Measurements from ENCODE around the gene HLA-DRB1. TPM values are rescaled to one million over a fixed set of nuclear protein-coding genes. Genes with fewer than 3 reads are reported as not detected.
"Not testable (repeated sequence)": the region's sequence is repeated elsewhere in the genome, so short reads cannot be mapped to it uniquely, and the experiment has no call there.

The HLA-DRB1 gene
- total RNA-seq, 4 donors from 2014 or later: 52.7 to 99.3 (median 57.4) TPM

GRCh38 chr6:32578962-32579361 lies 10.7 kb downstream of the HLA-DRB1 start:
- ATAC-seq (ENCODE audit: low FRiP score) (no peak), DNase-seq (ENCODE audit: low spot score) (no peak)
- TF ChIP-seq CTCF (IDR thresholded peaks at IDR 0.05): no peak

- DNase-seq (ENCODE audit: low spot score); ATAC-seq (ENCODE audit: low FRiP score): not testable (repeated sequence)
Measured at GRCh38 chr6:32577493-32577892, 12.2 kb downstream of the HLA-DRB1 start.

GRCh38 chr6:32576250-32576649 lies 13.4 kb downstream of the HLA-DRB1 start:
- no peak for ATAC-seq (ENCODE audit: low FRiP score)
- TF ChIP-seq CTCF (IDR thresholded peaks at IDR 0.05): no peak
- no peak for DNase-seq (ENCODE audit: low spot score)

GRCh38 chr6:32570363-32570905 lies 19.2 kb downstream of the HLA-DRB1 start:
- no peak for ATAC-seq (ENCODE audit: low FRiP score)
- no peak for DNase-seq (ENCODE audit: low spot score)
- no peak for TF ChIP-seq CTCF (IDR thresholded peaks at IDR 0.05)

- DNase-seq (ENCODE audit: low spot score) (no peak), ATAC-seq (ENCODE audit: low FRiP score) (no peak)
- TF ChIP-seq CTCF (IDR thresholded peaks at IDR 0.05): no peak
Measured at GRCh38 chr6:32568561-32568960, 21.1 kb downstream of the HLA-DRB1 start.

GRCh38 chr6:32566957-32567356 lies 22.7 kb downstream of the HLA-DRB1 start:
- ATAC-seq (ENCODE audit: low FRiP score) (no peak), DNase-seq (ENCODE audit: low spot score) (no peak)
- no peak for TF ChIP-seq CTCF (IDR thresholded peaks at IDR 0.05)

- no peak for TF ChIP-seq CTCF (IDR thresholded peaks at IDR 0.05)
- no peak for DNase-seq (ENCODE audit: low spot score)
- no peak for ATAC-seq (ENCODE audit: low FRiP score)
Measured at GRCh38 chr6:32565511-32565910, 24.1 kb downstream of the HLA-DRB1 start.

- no peak for ATAC-seq (ENCODE audit: low FRiP score)
- TF ChIP-seq CTCF (IDR thresholded peaks at IDR 0.05): no peak
- no peak for DNase-seq (ENCODE audit: low spot score)
Measured at GRCh38 chr6:32562940-32563339, 26.7 kb downstream of the HLA-DRB1 start.

All from omental fat pad (tissue), 4 donors.